Esophagus (tissue), 2 donors: ENCODE results near the gene FAM240A. TPM values are rescaled to one million over a fixed set of nuclear protein-coding genes. Genes with fewer than 3 reads are reported as not detected.
"Not testable (repeated sequence)": the region's sequence is repeated elsewhere in the genome, so short reads cannot be mapped to it uniquely, and the experiment has no call there.

Source experiments
- H3K27ac ChIP-seq, 2 donors: one replicate each; pipeline ENCODE4 v1.5.1; 2013; ENCODE audit warnings: low read depth in 2 of 2, mild to moderate bottlenecking in 2 of 2, inconsistent platforms in 1 of 2, low read length in 1 of 2, moderate library complexity in 1 of 2
- H3K27me3 ChIP-seq, 2 donors: one replicate each; pipeline ENCODE4 v1.6.1; 2013; ENCODE audit warnings: low read length in 2 of 2, control low read depth in 1 of 2, mild to moderate bottlenecking in 1 of 2; ENCODE audit not compliant: insufficient read depth in 2 of 2, control insufficient read depth in 1 of 2
- H3K36me3 ChIP-seq, 2 donors: one replicate each; pipeline ENCODE4 v1.6.1; 2013; ENCODE audit warnings: low read length in 1 of 2; ENCODE audit not compliant: control insufficient read depth in 2 of 2, insufficient read depth in 2 of 2
- H3K4me1 ChIP-seq, 2 donors: one replicate each; pipeline ENCODE4 v1.6.1; 2013; ENCODE audit warnings: low read length in 1 of 2; ENCODE audit not compliant: control insufficient read depth in 2 of 2, insufficient read depth in 2 of 2
- H3K4me3 ChIP-seq, 2 donors: one replicate each; pipeline ENCODE4 v1.5.1; 2013; ENCODE audit warnings: low read length in 2 of 2, mild to moderate bottlenecking in 2 of 2, low read depth in 1 of 2, moderate library complexity in 1 of 2
- H3K9me3 ChIP-seq, 2 donors: one replicate each; pipeline ENCODE4 v1.6.1; 2013; ENCODE audit warnings: mild to moderate bottlenecking in 2 of 2, low read depth in 1 of 2, low read length in 1 of 2, moderate library complexity in 1 of 2; ENCODE audit not compliant: control insufficient read depth in 2 of 2, insufficient read depth in 1 of 2
- WGBS, 2 donors: extraction: QIAGEN DNeasy Blood & Tissue Kit; methylation state at CpG; one replicate each; pipeline ENCODE4 v1.1.7; 2013; 5-methylcytosine and 5-hydroxymethylcytosine counted together
- polyA plus RNA-seq, 2 donors: library from polyadenylated mRNA; stranded (reverse); fragments of 200-250 nt; gene quantifications; one replicate each; pipeline ENCODE4 v1.2.3, GENCODE V29; 2013
- donor health status: healthy with polysubstance abuse.
- donor health status: Bipolar disorder and iron deficiency.

Gene FAM240A
- polyA plus RNA-seq, 2 donors, result not detected

GRCh38 chr3:46575577-46576222 is 36.6 kb upstream of the FAM240A start:
- no peaks in the 10 kb centered on the region for H3K27me3 ChIP-seq
- H3K36me3 ChIP-seq, result no peaks in the 10 kb centered on the region
- no peaks in the 10 kb centered on the region for H3K9me3 ChIP-seq
- H3K27ac ChIP-seq, result no peak overlapping the region
- H3K4me3 ChIP-seq, result no peak overlapping the region
- no peaks in the 10 kb centered on the region for H3K4me1 ChIP-seq
- 88 to 94% methylated on average over 11 of the region's 11 CpGs for WGBS, 2 donors

- Histone ChIP-seq H3K27ac (no peak overlapping the region), H3K9me3 (no peaks in the 10 kb centered on the region), H3K4me1 (no peaks in the 10 kb centered on the region), H3K4me3 (no peak overlapping the region), H3K27me3 (no peaks in the 10 kb centered on the region), H3K36me3 (no peaks in the 10 kb centered on the region)
- WGBS, 2 donors, result 77 to 81% methylated on average over 10 of the region's 10 CpGs
These were observed 35.9 kb upstream of the FAM240A start for GRCh38 chr3:46576386-46576785.

GRCh38 chr3:46576879-46577278 is 35.4 kb upstream of the FAM240A start:
- H3K27ac ChIP-seq, result no peak overlapping the region
- H3K36me3 ChIP-seq, result no peaks in the 10 kb centered on the region
- H3K27me3 ChIP-seq, result no peaks in the 10 kb centered on the region
- no peaks in the 10 kb centered on the region for H3K9me3 ChIP-seq
- WGBS, 2 donors, result 65 to 68% methylated on average over 16 to 21 of the region's 21 CpGs
- H3K4me3 ChIP-seq, result no peak overlapping the region
- H3K4me1 ChIP-seq, result no peaks in the 10 kb centered on the region

- not testable (repeated sequence) for H3K27ac ChIP-seq, H3K9me3 ChIP-seq, H3K27me3 ChIP-seq, H3K36me3 ChIP-seq, H3K4me1 ChIP-seq, H3K4me3 ChIP-seq
- WGBS, 2 donors, result 81% methylated on average over 16 of the region's 18 CpGs
These were observed 34.6 kb upstream of the FAM240A start for GRCh38 chr3:46577580-46578249.

- 52 to 55% methylated on average over 10 of the region's 10 CpGs for WGBS, 2 donors
- Histone ChIP-seq H3K27ac (no peak overlapping the region), H3K27me3 (no peaks in the 10 kb centered on the region), H3K36me3 (no peaks in the 10 kb centered on the region), H3K4me1 (no peaks in the 10 kb centered on the region), H3K9me3 (no peaks in the 10 kb centered on the region), H3K4me3 (no peak overlapping the region)
These were observed 33.2 kb upstream of the FAM240A start for GRCh38 chr3:46578973-46579755.

- H3K27ac ChIP-seq, result no peak overlapping the region
- no peaks in the 10 kb centered on the region for H3K4me1 ChIP-seq
- WGBS, 2 donors, result 47 to 67% methylated on average over 14 of the region's 14 CpGs
- no peaks in the 10 kb centered on the region for H3K9me3 ChIP-seq
- no peaks in the 10 kb centered on the region for H3K27me3 ChIP-seq
- no peak overlapping the region for H3K4me3 ChIP-seq
- no peaks in the 10 kb centered on the region for H3K36me3 ChIP-seq
These were observed 32.5 kb upstream of the FAM240A start for GRCh38 chr3:46579756-46580286.

GRCh38 chr3:46580675-46581074 is 31.6 kb upstream of the FAM240A start:
- H3K4me3 ChIP-seq, result no peak overlapping the region

GRCh38 chr3:46584598-46585467 is 27.5 kb upstream of the FAM240A start:
- Histone ChIP-seq H3K9me3 (no peaks in the 10 kb centered on the region), H3K4me3 (no peak overlapping the region), H3K36me3 (no peaks in the 10 kb centered on the region), H3K27me3 (no peaks in the 10 kb centered on the region), H3K4me1 (no peaks in the 10 kb centered on the region), H3K27ac (no peak overlapping the region)
- WGBS, 2 donors, result 92 to 96% methylated on average over 7 of the region's 7 CpGs

More at GRCh38 chr3:46580675-46581074, 31.6 kb upstream of the FAM240A start:
- 97 to 100% methylated on average over 1 of the region's 1 CpG for WGBS, 2 donors
- Histone ChIP-seq H3K27ac (no peak overlapping the region), H3K27me3 (no peaks in the 10 kb centered on the region), H3K36me3 (no peaks in the 10 kb centered on the region), H3K4me1 (no peaks in the 10 kb centered on the region), H3K9me3 (no peaks in the 10 kb centered on the region)
